Activated CD8-positive, alpha-beta T cell treated with anti-CD3 and anti-CD28 coated beads for 36 hours (primary cell): Measurements from ENCODE around the gene TLE4. TPM values are rescaled to one million over a fixed set of nuclear protein-coding genes. Genes with fewer than 3 reads are reported as not detected.

ENCODE experiments used
- ATAC-seq: fragments of 200-7000 bp; cut with Tn5 transposase; one replicate; pipeline ENCODE4 v1.10.0; 2021; ENCODE audit warnings: mild to moderate bottlenecking, moderate library complexity
- CTCF ChIA-PET: fragments of 350-600 bp; sonication (Branson Sonifier 250); formaldehyde crosslinking; loops from one replicate; lab custom pipeline; 2021; ENCODE audit warnings: antibody characterized with exemption; lab: Charles Lee
- POLR2A ChIA-PET: fragments of 350-600 bp; sonication (Branson Sonifier 250); formaldehyde crosslinking; loops from one replicate; lab custom pipeline; 2021; ENCODE audit warnings: antibody characterized with exemption; lab: Charles Lee
- DNase-seq: peaks from one replicate; pipeline ENCODE4 v3.0.0-alpha.2; 2020
- H3K27ac Mint-ChIP-seq: one replicate; pipeline ENCODE4 v1.8.0; 2021; ENCODE audit warnings: mild to moderate bottlenecking, mixed read lengths
- H3K27me3 Mint-ChIP-seq: one replicate; pipeline ENCODE4 v1.8.0; 2021; ENCODE audit warnings: mixed read lengths
- H3K36me3 Mint-ChIP-seq: one replicate; pipeline ENCODE4 v1.8.0; 2021; ENCODE audit warnings: low read depth, mixed read lengths
- H3K4me1 Mint-ChIP-seq: one replicate; pipeline ENCODE4 v1.8.0; 2021; ENCODE audit warnings: low read depth, mixed read lengths
- H3K4me3 Mint-ChIP-seq: one replicate; pipeline ENCODE4 v1.8.0; 2021; ENCODE audit warnings: mild to moderate bottlenecking, moderate library complexity, mixed read lengths
- H3K9me3 Mint-ChIP-seq: one replicate; pipeline ENCODE4 v1.8.0; 2021; ENCODE audit warnings: mixed read lengths
- CTCF ChIP-seq: fragments of 200-600 bp; IDR thresholded peaks from one replicate; pipeline ENCODE4 v1.8.0; 2022; ENCODE audit warnings: antibody characterized with exemption, mild to moderate bottlenecking
- intact Hi-C: fragments of 100-400 bp; cut with micrococcal nuclease; formaldehyde crosslinking; loops from one replicate; pipeline ENCODE4 v1.10.0; 2022
- total RNA-seq, 2 experiments: library from RNA; stranded (reverse); gene quantifications; one replicate each; pipeline ENCODE4 v1.2.3, GENCODE V29; 2021

Gene TLE4
- total RNA-seq, 2 experiments from 2014 or later, result 30.8 to 31.9 TPM

- Mint-ChIP-seq H3K9me3 (no peaks in the 10 kb centered on the region), H3K27ac (no peak overlapping the region), H3K4me1 (peaks cover 50% of the 10 kb centered on the region), H3K27me3 (no peaks in the 10 kb centered on the region), H3K36me3 (peaks cover 21% of the 10 kb centered on the region), H3K4me3 (no peak overlapping the region)
- ATAC-seq, result no peak
- DNase-seq, result no peak
- ChIA-PET POLR2A (interaction anchor here (0.9 kb wide), 1 partner anchor 89 kb away, joined by 4 read pairs; no protein-coding TSS in a partner anchor), CTCF (no interaction called here)
- intact Hi-C loops, result no loop called here
- TF ChIP-seq CTCF, result no peak
Observed at GRCh38 chr9:79661279-79661678, 89.5 kb downstream of the TLE4 start.

GRCh38 chr9:79661886-79662536, 90.2 kb downstream of the TLE4 start:
- no peak overlapping the region for H3K4me3 Mint-ChIP-seq
- no peak for TF ChIP-seq CTCF
- no peak overlapping the region for H3K27ac Mint-ChIP-seq
- DNase-seq, result no peak
- no peaks in the 10 kb centered on the region for H3K27me3 Mint-ChIP-seq
- H3K4me1 Mint-ChIP-seq, result peaks cover 50% of the 10 kb centered on the region
- peaks cover 16% of the 10 kb centered on the region for H3K36me3 Mint-ChIP-seq
- H3K9me3 Mint-ChIP-seq, result no peaks in the 10 kb centered on the region
- ATAC-seq, result no peak
- intact Hi-C loops, result no loop called here
- ChIA-PET CTCF (no interaction called here), POLR2A (no interaction called here)

GRCh38 chr9:79662537-79662956, 90.8 kb downstream of the TLE4 start:
- POLR2A ChIA-PET, result no interaction called here
- peaks cover 11% of the 10 kb centered on the region for H3K36me3 Mint-ChIP-seq
- no peak overlapping the region for H3K27ac Mint-ChIP-seq
- CTCF ChIA-PET, result no interaction called here
- no peaks in the 10 kb centered on the region for H3K27me3 Mint-ChIP-seq
- no peak for TF ChIP-seq CTCF
- H3K9me3 Mint-ChIP-seq, result no peaks in the 10 kb centered on the region
- intact Hi-C loops, result no loop called here
- DNase-seq (no peak), ATAC-seq (no peak)
- H3K4me1 Mint-ChIP-seq, result peaks cover 51% of the 10 kb centered on the region
- no peak overlapping the region for H3K4me3 Mint-ChIP-seq

GRCh38 chr9:79663300-79663699, 91.5 kb downstream of the TLE4 start:
- POLR2A ChIA-PET, result no interaction called here
- intact Hi-C loops, result no loop called here
- no peaks in the 10 kb centered on the region for H3K9me3 Mint-ChIP-seq
- H3K4me3 Mint-ChIP-seq, result no peak overlapping the region
- ATAC-seq (no peak), DNase-seq (no peak)
- no peak overlapping the region for H3K27ac Mint-ChIP-seq
- CTCF ChIA-PET, result no interaction called here
- TF ChIP-seq CTCF, result no peak
- no peaks in the 10 kb centered on the region for H3K27me3 Mint-ChIP-seq
- peaks cover 56% of the 10 kb centered on the region for H3K4me1 Mint-ChIP-seq
- peaks cover 6% of the 10 kb centered on the region for H3K36me3 Mint-ChIP-seq

GRCh38 chr9:79663878-79664277, 92.1 kb downstream of the TLE4 start:
- no peak for TF ChIP-seq CTCF
- Mint-ChIP-seq H3K27ac (no peak overlapping the region), H3K27me3 (no peaks in the 10 kb centered on the region), H3K9me3 (no peaks in the 10 kb centered on the region), H3K36me3 (peaks cover 4% of the 10 kb centered on the region), H3K4me1 (peaks cover 51% of the 10 kb centered on the region), H3K4me3 (no peak overlapping the region)
- no peak for ATAC-seq
- intact Hi-C loops, result no loop called here
- CTCF ChIA-PET, result no interaction called here
- no peak for DNase-seq
- POLR2A ChIA-PET, result no interaction called here
